Activated CD8-positive, alpha-beta T cell treated with anti-CD3 and anti-CD28 coated beads, Interleukin-2, amount 10 ng/mL, durations not matched to agents 7 days and 5 days (primary cell): ENCODE data around the gene GRHPR. TPM values are rescaled to one million over a fixed set of nuclear protein-coding genes. Genes with fewer than 3 reads are reported as not detected.
A peak's percentile ranks its signal among the peaks of the same experiment; 100 is the strongest.
"Not testable (repeated sequence)": the region's sequence is repeated elsewhere in the genome, so short reads cannot be mapped to it uniquely, and the experiment has no call there.

Experiments
- ATAC-seq: fragments of 150-1000 bp; cut with Tn5 transposase; one replicate; pipeline ENCODE4 v1.10.0; 2021; ENCODE audit warnings: moderate library complexity
- CTCF ChIA-PET: fragments of 350-600 bp; sonication (Branson Sonifier 250); formaldehyde crosslinking; loops from one replicate; lab custom pipeline; 2021; ENCODE audit warnings: antibody characterized with exemption; lab: Charles Lee
- POLR2A ChIA-PET: fragments of 350-600 bp; sonication (Branson Sonifier 250); formaldehyde crosslinking; loops from one replicate; lab custom pipeline; 2021; ENCODE audit warnings: antibody characterized with exemption; lab: Charles Lee
- DNase-seq: peaks from one replicate; pipeline ENCODE4 v3.0.0-alpha.2; 2020
- H3K27ac Mint-ChIP-seq: one replicate; pipeline ENCODE4 v1.8.0; 2021; ENCODE audit warnings: mild to moderate bottlenecking, mixed read lengths
- H3K27me3 Mint-ChIP-seq: one replicate; pipeline ENCODE4 v1.8.0; 2021; ENCODE audit warnings: low read depth, mixed read lengths
- H3K36me3 Mint-ChIP-seq: one replicate; pipeline ENCODE4 v1.8.0; 2021; ENCODE audit warnings: low read depth, mixed read lengths
- H3K4me1 Mint-ChIP-seq: one replicate; pipeline ENCODE4 v1.8.0; 2021; ENCODE audit warnings: low read depth, mixed read lengths
- H3K4me3 Mint-ChIP-seq: one replicate; pipeline ENCODE4 v1.8.0; 2021; ENCODE audit warnings: mild to moderate bottlenecking, mixed read lengths
- H3K9me3 Mint-ChIP-seq: one replicate; pipeline ENCODE4 v1.8.0; 2022; ENCODE audit warnings: mixed read lengths; ENCODE audit not compliant: insufficient read depth
- total RNA-seq, 2 experiments: library from RNA; stranded (reverse); gene quantifications; one replicate each; pipeline ENCODE4 v1.2.3, GENCODE V29; 2021

Gene GRHPR
- total RNA-seq, 2 experiments from 2014 or later: 57.8 to 62.3 TPM

GRCh38 chr9:37456817-37457216 lies 34.3 kb downstream of the GRHPR start:
- Mint-ChIP-seq H3K36me3 (peaks cover 12% of the 10 kb centered on the region), H3K9me3 (no peaks in the 10 kb centered on the region), H3K4me3 (no peak overlapping the region), H3K27me3 (no peaks in the 10 kb centered on the region), H3K27ac (no peak overlapping the region), H3K4me1 (peaks cover 2% of the 10 kb centered on the region)
- CTCF ChIA-PET: no interaction called here
- ATAC-seq: no peak
- no peak for DNase-seq
- POLR2A ChIA-PET: no interaction called here

DNA sequence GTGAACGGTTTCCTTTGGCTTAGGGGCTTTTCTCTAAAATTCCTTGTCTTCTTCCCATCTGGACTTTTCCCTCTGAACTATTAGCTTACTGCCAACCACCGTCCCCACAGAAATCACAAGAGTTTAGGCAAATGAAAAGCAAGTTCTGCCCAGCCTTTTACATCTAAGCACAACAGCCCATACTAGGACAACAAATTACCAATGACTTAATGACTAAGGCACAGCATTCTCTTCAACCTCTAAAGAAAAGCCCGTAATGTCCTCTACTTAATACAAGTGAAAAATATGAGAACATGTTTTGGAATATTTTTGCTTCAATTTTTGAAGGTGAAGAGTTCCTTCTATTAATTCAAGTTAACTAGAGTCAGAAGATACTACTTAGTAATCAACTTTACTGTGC lies 41.5 kb downstream of the GRHPR start:
- no peaks in the 10 kb centered on the region for H3K9me3 Mint-ChIP-seq
- ChIA-PET POLR2A (interaction anchor here (0.5 to 1.8 kb wide), 4 partner anchors 22 to 122 kb away, joined by 3 to 12 read pairs (median 5); partner anchors contain the start of gene POLR1E), CTCF (no interaction called here)
- no peaks in the 10 kb centered on the region for H3K27me3 Mint-ChIP-seq
- no peak for DNase-seq
- H3K4me1 Mint-ChIP-seq: peaks cover 32% of the 10 kb centered on the region
- H3K27ac Mint-ChIP-seq: peak overlapping the region; percentile 98
- no peak for ATAC-seq
- peaks cover 15% of the 10 kb centered on the region for H3K36me3 Mint-ChIP-seq
- H3K4me3 Mint-ChIP-seq: peak overlapping the region; percentile 96

- H3K9me3 Mint-ChIP-seq: no peaks in the 10 kb centered on the region
- H3K4me1 Mint-ChIP-seq: peaks cover 32% of the 10 kb centered on the region
- DNase-seq: peak; percentile 91
- CTCF ChIA-PET: interaction anchor here (1.9 kb wide), 1 partner anchor 591 kb away, joined by 4 read pairs; no protein-coding TSS in a partner anchor
- H3K4me3 Mint-ChIP-seq: peak overlapping the region; percentile 96
- peak; percentile 59 for ATAC-seq
- POLR2A ChIA-PET: interaction anchor here (0.5 to 2.4 kb wide), 7 partner anchors 21 to 121 kb away, joined by 3 to 31 read pairs (median 4); partner anchors contain the start of gene POLR1E
- H3K27ac Mint-ChIP-seq: peak overlapping the region; percentile 98
- H3K36me3 Mint-ChIP-seq: peaks cover 13% of the 10 kb centered on the region
- no peaks in the 10 kb centered on the region for H3K27me3 Mint-ChIP-seq
Observed at GRCh38 chr9:37464426-37465248, 42.1 kb downstream of the GRHPR start.

GRCh38 chr9:37465249-37466036 lies 42.9 kb downstream of the GRHPR start, which contains the start of gene ZBTB5:
TSS of gene ZBTB5 (minus strand) at chr9:37465450. CDS start at chr9:37442551, 22,899 bp downstream.
- Mint-ChIP-seq H3K4me1 (peaks cover 32% of the 10 kb centered on the region), H3K27me3 (no peaks in the 10 kb centered on the region), H3K27ac (peak within 1 kb of the TSS; percentile 98), H3K9me3 (no peaks in the 10 kb centered on the region), H3K4me3 (peak within 1 kb of the TSS; percentile 96), H3K36me3 (peaks cover 13% of the 10 kb centered on the region)
- DNase-seq (peak; percentile 99), ATAC-seq (peak; percentile 85)
- ChIA-PET POLR2A (interaction anchor here (1.0 to 2.4 kb wide), 4 partner anchors 14 to 114 kb away, joined by 3 to 31 read pairs (median 4); partner anchors contain the start of gene POLR1E), CTCF (interaction anchor here (1.3 to 1.9 kb wide), 2 partner anchors 54 to 592 kb away, joined by 3 to 4 read pairs; no protein-coding TSS in a partner anchor)

- H3K9me3 Mint-ChIP-seq: no peaks in the 10 kb centered on the region
- H3K36me3 Mint-ChIP-seq: peaks cover 12% of the 10 kb centered on the region
- peak overlapping the region; percentile 98 for H3K27ac Mint-ChIP-seq
- ChIA-PET CTCF (interaction anchor here (1.3 to 1.9 kb wide), 2 partner anchors 55 to 593 kb away, joined by 3 to 4 read pairs; no protein-coding TSS in a partner anchor), POLR2A (interaction anchor here (0.7 to 2.4 kb wide), 5 partner anchors 13 to 319 kb away, joined by 3 to 31 read pairs (median 4); partner anchors contain the start of genes EXOSC3, POLR1E and TOMM5)
- DNase-seq: peak; percentile 42
- no peaks in the 10 kb centered on the region for H3K27me3 Mint-ChIP-seq
- peak; percentile 11 for ATAC-seq
- peak overlapping the region; percentile 96 for H3K4me3 Mint-ChIP-seq
- H3K4me1 Mint-ChIP-seq: peaks cover 32% of the 10 kb centered on the region
Observed at GRCh38 chr9:37466037-37466709, 43.7 kb downstream of the GRHPR start.

- ATAC-seq, H3K4me3 Mint-ChIP-seq, H3K27me3 Mint-ChIP-seq, DNase-seq, CTCF ChIA-PET, H3K27ac Mint-ChIP-seq, H3K9me3 Mint-ChIP-seq, POLR2A ChIA-PET, H3K36me3 Mint-ChIP-seq: not testable (repeated sequence)
- peaks cover 39% of the 10 kb centered on the region for H3K4me1 Mint-ChIP-seq
Observed at GRCh38 chr9:37467530-37467929, 45.0 kb downstream of the GRHPR start.

GRCh38 chr9:37468620-37469019 lies 46.1 kb downstream of the GRHPR start:
- ChIA-PET POLR2A (no interaction called here), CTCF (no interaction called here)
- H3K27ac Mint-ChIP-seq: no peak overlapping the region
- no peak for ATAC-seq
- peaks cover 30% of the 10 kb centered on the region for H3K4me1 Mint-ChIP-seq
- no peak overlapping the region for H3K4me3 Mint-ChIP-seq
- DNase-seq: no peak
- no peaks in the 10 kb centered on the region for H3K27me3 Mint-ChIP-seq
- H3K9me3 Mint-ChIP-seq: no peaks in the 10 kb centered on the region
- peaks cover 2% of the 10 kb centered on the region for H3K36me3 Mint-ChIP-seq

GRCh38 chr9:37471942-37472684 lies 49.6 kb downstream of the GRHPR start:
- peaks cover 13% of the 10 kb centered on the region for H3K4me1 Mint-ChIP-seq
- ATAC-seq (peak; percentile 42), DNase-seq (no peak)
- ChIA-PET CTCF (interaction anchor here (1.3 kb wide), 1 partner anchor 9 kb away, joined by 5 read pairs; no protein-coding TSS in a partner anchor), POLR2A (no interaction called here)
- H3K27me3 Mint-ChIP-seq: peaks cover 4% of the 10 kb centered on the region
- peaks cover 10% of the 10 kb centered on the region for H3K9me3 Mint-ChIP-seq
- H3K4me3 Mint-ChIP-seq: peak overlapping the region; percentile 72
- peaks cover 3% of the 10 kb centered on the region for H3K36me3 Mint-ChIP-seq
- peak overlapping the region; percentile 74 for H3K27ac Mint-ChIP-seq

DNA sequence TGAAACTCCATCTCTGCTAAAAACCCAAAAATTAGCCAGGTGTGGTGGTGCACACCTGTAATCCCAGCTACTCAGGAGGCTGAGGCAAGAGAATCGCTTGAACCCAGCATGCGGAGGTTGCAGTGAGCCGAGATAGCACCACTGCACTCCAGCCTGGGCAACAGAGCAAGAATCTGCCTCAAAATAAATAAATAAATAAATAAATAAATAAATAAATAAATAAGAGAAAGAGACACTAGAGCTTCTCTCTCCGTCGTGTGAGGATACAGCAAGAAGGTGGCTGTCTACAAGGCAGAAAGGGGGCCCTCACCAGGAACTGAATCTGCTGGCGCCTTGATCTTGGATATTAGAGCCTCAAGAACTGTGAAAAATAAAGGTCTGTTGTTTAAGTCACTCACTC lies 51.5 kb downstream of the GRHPR start:
- DNase-seq, H3K27ac Mint-ChIP-seq, H3K36me3 Mint-ChIP-seq, CTCF ChIA-PET, POLR2A ChIA-PET, H3K4me3 Mint-ChIP-seq, ATAC-seq, H3K9me3 Mint-ChIP-seq: not testable (repeated sequence)
- H3K27me3 Mint-ChIP-seq: peaks cover 17% of the 10 kb centered on the region
- H3K4me1 Mint-ChIP-seq: peaks cover 12% of the 10 kb centered on the region

DNA sequence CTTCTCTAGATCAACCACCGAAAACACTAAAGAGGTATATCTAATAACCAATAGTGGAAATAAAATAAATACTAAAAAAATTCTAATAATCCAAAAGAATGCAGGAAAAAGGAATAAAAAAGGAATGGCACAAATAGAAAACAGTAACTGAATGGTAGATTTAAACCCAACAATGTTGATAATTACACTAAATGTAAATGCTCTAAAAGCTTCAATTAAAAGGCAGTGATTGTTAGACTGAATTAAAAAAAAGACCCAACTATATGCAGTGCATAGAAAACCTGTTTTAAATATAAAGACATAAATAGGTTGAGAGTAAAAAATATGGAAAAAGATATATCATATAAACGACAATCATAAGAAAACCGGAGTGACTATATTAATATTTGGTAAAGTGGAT lies 51.9 kb downstream of the GRHPR start:
- ChIA-PET CTCF (no interaction called here), POLR2A (no interaction called here)
- no peak for ATAC-seq
- Mint-ChIP-seq H3K36me3 (peaks cover 3% of the 10 kb centered on the region), H3K27me3 (peaks cover 20% of the 10 kb centered on the region), H3K27ac (no peak overlapping the region), H3K4me3 (no peak overlapping the region), H3K9me3 (peaks cover 10% of the 10 kb centered on the region), H3K4me1 (peaks cover 12% of the 10 kb centered on the region)
- DNase-seq: no peak
